ENCODE results near the gene EEA1.

Gene EEA1

GRCh38 chr12:92747151-92747550 lies 181.9 kb downstream of the EEA1 start:
- DNase-seq (ENCODE audit: low spot score): no peak

DNA sequence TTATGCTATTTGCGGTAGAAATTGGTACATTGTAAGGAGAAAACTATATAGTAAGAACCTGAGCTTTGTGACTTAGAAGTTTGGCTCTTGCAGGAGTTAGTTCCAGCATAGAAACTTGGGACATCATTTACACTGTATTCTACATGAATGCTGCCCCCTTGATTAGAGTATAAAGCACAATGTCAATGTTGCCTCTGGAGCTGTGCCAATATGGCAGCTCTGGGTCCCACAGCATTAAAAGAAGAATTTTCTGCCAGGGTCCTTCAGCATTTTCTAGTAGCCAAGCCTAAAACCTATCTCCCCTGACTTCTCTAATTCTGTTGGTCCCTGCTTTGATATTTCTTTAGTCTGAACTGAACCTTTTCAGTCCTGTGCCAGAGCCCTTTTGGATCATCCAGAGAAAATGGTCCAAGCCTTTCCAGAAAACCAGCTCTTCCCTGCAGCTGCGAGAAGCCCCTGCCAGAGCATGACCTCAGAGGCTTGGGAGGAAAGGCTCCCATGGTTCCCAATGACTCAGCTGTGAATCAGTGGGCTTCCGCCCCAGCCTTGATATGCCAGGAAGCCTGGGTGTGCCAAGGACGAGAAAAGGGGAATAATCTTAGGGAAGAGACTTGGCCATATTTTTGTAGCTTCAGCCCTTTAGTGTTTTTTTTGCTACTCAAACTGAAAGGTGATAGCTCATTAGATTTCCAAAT lies 183.1 kb downstream of the EEA1 start:
- DNase-seq (ENCODE audit: low spot score): peak; percentile 44

GRCh38 chr12:92743026-92743425 lies 186.1 kb downstream of the EEA1 start:
- DNase-seq (ENCODE audit: low spot score): no peak

GRCh38 chr12:92740411-92740810 lies 188.7 kb downstream of the EEA1 start:
- DNase-seq (ENCODE audit: low spot score): no peak

DNA sequence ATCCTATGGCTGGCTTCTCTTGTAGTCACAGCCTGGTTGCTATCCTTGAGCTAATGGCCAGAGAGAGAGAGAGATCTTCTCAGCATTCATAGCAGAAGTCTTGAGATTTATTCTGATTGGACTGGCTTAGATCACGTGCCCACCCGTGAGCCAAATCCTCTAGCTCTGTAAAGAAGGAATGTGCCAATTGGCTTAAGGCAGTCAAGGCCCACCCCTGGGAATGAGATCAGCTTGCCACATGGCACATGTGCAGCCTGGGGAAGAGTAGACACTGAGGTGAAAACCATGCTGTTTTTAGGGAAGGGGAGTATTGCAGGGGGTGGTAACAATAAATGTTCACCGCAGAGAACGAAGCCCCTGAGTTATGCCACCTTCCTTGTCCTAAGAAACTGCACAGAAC lies 190.0 kb downstream of the EEA1 start:
- no peak for DNase-seq (ENCODE audit: low spot score)

DNA sequence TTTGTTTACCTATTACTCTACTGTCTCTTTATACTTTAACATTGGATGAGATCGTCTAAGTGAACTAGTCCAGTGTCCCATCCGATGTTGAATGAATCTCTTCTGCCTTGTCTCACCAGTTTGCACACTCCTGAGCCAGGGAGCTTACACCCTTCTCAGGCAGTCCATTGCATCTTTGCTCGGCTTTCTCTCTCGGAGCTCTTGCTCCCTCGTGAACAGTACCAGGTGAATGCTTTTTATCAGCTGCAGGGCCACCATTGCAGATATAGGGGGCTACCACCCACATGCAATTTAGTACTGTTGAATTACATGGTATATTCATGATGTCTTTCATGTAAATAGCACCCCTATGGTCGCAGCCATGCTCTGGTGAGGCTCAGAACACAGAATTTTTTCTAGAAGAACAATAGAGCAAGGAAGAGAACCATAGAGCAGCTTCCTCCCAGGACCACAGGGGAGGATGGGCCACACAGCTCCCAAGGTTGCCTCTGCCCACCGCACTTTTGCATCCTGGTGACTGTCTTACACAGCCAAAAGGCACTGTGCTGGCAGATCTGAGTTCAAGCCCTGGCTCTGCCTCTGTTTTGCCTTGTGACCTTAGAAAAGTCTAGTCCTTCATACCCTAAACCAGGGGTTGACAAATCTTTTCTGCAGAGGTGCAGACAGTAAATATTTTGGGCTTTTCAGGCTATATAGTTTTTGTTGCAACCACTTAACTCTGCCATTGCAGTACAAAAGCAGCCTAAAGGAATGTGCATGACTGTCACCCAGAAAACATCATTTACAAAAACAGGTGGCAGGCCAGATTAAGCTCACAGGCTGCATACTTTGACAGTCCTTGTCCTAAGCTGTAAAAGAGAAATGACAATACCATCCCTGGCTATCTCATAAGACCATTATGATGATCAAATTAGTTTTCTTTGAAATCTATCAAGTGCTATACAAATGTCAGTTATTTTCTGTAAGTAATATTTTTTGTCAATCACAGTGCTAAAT lies 190.9 kb downstream of the EEA1 start:
- DNase-seq (ENCODE audit: low spot score): no peak

DNA sequence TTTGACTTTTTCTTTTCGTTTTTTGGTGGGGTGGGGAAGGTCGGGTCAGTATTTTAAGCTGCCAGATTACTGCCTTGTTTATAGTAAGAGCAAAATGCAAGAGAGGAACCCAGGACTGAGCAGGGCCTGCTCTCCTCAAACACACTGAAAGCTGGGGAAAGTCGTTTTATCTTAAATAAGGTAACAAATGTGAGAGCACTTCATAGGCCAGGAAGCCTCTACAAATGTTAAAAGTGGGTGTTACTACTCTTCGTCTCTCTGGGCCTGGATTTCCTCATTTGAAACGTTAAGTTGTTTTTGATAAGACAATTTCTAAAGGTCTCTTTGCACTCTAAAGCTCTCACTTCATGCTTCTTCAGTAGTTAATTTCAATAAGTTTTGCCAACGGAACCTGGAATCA lies 192.5 kb downstream of the EEA1 start:
- DNase-seq (ENCODE audit: low spot score): no peak

DNA sequence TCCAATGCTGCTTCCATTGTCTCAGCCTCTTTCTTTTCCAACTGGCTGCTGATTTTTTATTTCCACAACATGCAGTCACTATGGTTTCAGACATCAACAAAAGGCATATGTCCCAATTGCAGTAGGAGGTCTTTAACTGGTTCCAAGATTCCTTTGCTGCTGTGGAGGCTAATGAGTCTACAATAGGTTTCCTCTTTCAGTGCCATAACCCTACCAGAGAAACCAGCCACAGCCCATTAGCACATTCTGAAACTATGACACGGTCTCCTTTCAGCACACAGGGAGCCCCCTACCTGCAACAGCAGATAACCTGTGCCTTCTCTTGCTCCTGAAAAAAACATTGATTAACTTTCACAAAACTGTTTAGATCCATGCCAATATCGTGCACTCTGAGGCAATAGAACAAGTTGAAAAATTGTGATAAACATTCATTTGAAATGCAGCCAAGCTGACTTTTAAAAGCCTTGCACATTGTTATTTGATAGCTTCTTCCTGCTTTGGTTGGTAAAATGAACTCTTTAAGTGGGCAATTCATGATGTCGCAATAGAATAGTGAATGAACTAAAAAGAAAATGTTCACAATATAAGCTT lies 193.9 kb downstream of the EEA1 start:
- DNase-seq (ENCODE audit: low spot score): peak; percentile 61

- no peak for DNase-seq (ENCODE audit: low spot score)
Measured at GRCh38 chr12:92733661-92734060, 195.4 kb downstream of the EEA1 start.

DNA sequence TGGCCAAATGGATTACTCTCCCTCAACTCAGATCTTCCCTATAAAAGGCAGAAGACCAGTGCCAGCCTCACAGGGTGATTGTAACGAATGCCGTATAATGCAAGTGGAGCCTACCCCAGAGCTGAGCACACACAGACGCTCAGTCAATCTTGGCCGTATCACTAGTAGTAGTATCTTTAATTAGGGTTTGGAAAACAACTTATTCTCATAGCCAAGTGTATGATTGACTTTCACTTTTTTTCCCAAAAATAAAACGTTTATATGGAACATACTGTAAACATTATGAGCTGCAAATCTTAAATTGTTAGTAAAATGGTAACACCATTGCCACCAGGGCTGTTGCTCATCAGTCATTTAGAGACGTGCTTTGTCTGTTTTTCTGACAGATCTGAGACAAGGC lies 195.9 kb downstream of the EEA1 start:
- no peak for DNase-seq (ENCODE audit: low spot score)

DNA sequence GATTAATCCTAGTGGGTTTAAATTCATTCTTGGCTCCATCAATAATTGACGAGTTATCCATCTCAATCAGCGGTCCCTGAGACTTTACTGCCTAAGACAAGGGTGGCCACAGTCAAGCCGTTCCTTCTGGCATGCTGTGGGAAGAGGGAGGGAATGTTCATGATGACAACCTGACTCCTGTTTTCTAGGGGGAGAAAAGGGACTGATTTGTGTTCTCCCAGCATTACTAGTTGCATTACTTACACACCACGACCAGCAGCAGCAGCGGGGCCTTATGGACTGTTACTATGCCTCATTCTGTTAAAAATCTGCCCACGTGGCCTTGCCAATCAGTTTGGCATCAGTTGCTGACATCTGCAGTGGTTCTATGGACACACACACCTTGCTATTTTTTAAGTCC lies 196.4 kb downstream of the EEA1 start:
- no peak for DNase-seq (ENCODE audit: low spot score)

DNA sequence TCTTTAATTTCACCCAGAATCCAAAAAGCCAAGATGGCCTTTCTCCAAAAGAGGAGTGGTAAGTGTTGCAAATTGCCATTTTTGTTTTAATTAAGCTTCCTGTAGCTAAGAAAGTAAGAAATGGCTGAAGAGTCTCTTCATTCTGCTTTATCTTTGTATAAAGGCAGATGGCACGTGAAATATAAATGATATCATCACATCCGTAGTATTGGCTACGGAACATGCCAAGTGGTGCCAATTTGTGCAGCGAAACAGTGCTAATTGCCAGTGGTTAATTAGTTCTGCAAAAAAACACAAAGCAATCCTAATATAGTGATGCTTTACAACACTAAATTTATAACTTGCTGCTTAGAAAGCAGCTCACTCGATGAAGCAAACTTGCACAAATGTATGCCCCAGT lies 196.9 kb downstream of the EEA1 start:
- no peak for DNase-seq (ENCODE audit: low spot score)

DNA sequence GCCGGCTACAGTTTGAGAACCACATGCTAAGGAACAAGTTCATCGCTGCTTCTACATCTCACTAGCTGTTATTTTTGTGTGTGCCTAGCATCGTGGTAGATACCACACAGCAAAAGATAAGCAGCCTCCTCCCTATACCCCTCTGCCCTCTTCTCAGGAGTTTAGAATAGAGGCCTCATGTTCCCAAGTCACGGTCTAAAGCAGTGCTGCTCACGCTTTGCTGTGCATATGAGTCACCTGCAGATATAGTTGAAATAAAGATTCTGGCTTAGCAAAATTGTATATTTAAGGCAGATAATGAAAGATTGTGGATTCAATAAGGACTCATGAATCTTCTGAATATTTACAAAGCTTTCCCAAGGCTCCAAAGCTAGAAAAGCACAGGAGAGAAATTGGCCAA lies 198.3 kb downstream of the EEA1 start:
- no peak for DNase-seq (ENCODE audit: low spot score)

DNA sequence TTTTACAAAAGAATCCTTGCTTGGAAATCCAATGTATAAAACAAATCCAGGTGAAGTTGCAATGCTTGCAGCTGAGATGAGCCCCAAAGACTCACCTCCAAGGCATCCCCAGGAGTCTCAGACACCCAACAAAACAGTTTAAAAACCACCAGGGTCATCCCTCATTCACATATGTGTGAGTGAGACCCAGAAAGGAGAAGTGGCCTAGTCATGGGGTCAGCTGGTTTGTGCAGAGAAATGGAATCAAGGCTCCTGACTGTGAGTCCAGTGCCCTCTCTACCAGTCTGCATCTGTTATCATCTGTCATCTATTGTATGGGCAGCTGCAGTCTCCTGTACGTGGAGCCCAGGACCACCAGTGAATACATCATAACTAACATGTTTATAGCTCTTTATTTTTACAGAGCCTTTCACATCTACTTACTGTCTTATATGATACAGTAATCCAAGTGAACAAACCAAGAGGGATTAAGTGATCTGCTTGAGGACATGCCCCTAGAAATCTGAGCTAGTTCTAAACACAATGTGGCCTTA lies 199.3 kb downstream of the EEA1 start:
- DNase-seq (ENCODE audit: low spot score): no peak

GRCh38 chr12:92726850-92727249 lies 202.2 kb downstream of the EEA1 start:
- no peak for DNase-seq (ENCODE audit: low spot score)

GRCh38 chr12:92722897-92723296 lies 206.2 kb downstream of the EEA1 start:
- no peak for DNase-seq (ENCODE audit: low spot score)

DNA sequence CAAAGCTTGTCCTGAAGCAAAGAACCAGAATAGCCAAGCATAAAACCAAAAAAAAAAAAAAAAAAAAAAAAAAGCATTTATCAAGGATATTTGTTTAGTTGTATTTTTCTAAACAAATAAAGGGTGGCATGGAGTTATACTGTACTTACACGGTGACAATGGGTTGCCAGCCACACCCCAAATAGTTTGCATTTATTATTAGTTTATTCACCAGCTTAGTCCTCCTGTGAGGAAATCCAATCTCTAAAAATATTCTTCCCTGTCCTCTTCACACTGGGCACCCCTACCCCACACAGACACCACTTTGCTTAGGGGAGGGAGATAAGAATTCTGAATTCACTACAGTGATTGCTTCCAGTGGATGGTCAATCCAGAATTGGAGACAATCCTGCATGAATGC lies 207.4 kb downstream of the EEA1 start:
- no peak for DNase-seq (ENCODE audit: low spot score)

DNA sequence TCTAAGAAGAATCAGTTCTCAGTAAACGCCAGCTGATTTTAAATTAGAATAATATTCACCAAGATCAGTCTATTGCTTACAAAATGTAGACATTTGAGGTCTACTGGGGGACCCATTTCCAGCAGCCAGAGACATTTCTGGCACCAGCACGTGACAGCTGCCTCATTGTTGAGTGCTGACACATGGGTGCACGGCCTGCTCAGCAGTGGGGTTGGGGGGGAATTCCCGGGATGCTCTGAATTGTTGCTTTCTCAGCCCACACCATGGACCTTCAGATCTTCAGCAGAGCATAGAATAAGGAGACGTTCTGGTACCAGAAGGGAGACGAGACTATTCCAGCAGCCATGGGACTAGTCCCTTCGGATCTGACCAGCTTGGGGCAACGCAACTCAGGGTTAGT lies 208.0 kb downstream of the EEA1 start:
- no peak for DNase-seq (ENCODE audit: low spot score)
